ENCODE results near the gene PDE8B. TPM values are rescaled to one million over a fixed set of nuclear protein-coding genes. Genes with fewer than 3 reads are reported as not detected.

Gene PDE8B
- total RNA-seq, 6 donors from 2014 or later = 5.8 to 21.9 (median 9.7) TPM

DNA sequence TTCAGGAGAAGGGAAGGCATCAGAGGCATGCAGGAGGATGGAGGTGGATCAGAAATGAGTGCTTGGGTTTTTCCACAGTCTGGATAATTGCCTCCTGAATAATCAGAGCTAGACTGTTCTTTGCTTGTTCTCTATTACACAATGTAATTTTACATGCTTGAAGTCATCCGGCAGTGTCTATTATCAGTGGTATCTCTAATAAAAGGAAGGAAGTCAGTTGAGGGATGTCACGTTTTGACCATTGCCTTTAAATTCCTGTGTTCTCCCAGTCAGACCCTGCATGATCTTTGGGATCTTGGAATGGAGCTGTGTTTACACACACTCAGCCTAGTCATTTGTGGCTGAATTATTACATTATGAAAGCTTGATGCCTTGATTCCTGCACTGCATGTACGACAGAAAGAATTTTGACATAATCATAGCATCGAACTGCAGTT, 91.0 kb downstream of the PDE8B start:
- peak in 1 of 2 donors; percentile 33 for ATAC-seq (ENCODE audit: low FRiP score in 2 of 2)
- DNase-seq = no peak
- no peaks in the 10 kb centered on the region for H3K27me3 ChIP-seq
- H3K9me3 ChIP-seq = no peaks in the 10 kb centered on the region
- H3K4me3 ChIP-seq = no peak overlapping the region
- TF ChIP-seq EP300 (IDR thresholded peaks at IDR 0.05) = no peak
- no peaks in the 10 kb centered on the region for H3K36me3 ChIP-seq
- WGBS, 2 donors = 27 to 51% methylated on average over 4 of the region's 4 CpGs
- H3K4me1 ChIP-seq = peaks cover 0 to 14% (median 5%) of the 10 kb centered on the region in 4 donors
- H3K27ac ChIP-seq = peak overlapping the region in 1 of 4 donors; percentile 32

DNA sequence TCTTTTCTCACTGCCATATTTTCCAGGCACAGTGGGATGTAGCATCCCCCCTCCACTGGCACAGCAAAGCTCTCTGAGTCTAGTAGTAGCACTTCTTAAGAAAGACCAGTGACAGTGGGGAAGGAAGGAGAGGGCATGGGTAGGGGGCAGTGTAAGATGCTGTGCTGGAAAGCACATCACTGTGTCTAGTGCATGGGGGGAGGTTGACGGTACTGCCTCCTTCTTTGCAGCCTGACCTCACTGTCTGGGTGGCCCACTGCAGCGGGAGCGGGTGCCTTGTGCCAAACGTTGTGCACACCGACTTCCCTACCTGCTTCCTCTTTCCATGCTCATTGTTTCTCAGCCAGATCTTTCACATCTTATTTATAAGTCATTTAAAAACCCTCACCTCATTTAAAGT, 91.8 kb downstream of the PDE8B start:
- H3K4me3 ChIP-seq = no peak overlapping the region
- H3K27me3 ChIP-seq = no peaks in the 10 kb centered on the region
- ATAC-seq (ENCODE audit: low FRiP score in 2 of 2) = no peak
- H3K4me1 ChIP-seq = peaks cover 0 to 17% (median 5%) of the 10 kb centered on the region in 4 donors
- H3K27ac ChIP-seq = peak overlapping the region in 1 of 4 donors; percentile 32
- H3K9me3 ChIP-seq = no peaks in the 10 kb centered on the region
- H3K36me3 ChIP-seq = no peaks in the 10 kb centered on the region
- WGBS, 2 donors = 44 to 69% methylated on average over 5 of the region's 5 CpGs
- TF ChIP-seq POLR2A (IDR thresholded peaks at IDR 0.05) (no peak), POLR2AphosphoS5 (IDR thresholded peaks at IDR 0.05) (no peak)
- DNase-seq = peak in 1 of 2 donors; percentile 10

DNA sequence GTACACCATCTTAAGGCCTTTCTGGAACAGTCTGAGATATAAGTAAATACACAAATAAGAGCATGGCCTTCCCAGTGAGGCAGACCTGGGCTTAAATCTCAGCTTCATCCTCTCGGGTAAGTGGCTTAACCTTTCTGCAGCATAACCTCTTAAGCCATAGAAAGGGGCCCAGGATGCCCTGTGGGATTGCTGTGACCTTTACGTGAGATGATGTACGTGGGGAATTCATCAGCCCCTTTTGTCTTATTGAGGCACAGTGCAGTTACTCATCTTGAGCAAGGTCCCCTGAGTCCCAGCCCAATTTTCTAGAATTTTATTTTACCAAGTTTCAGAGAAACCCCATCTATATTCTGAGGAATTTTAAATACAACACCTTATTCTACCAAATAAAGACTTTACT, 92.2 kb downstream of the PDE8B start:
- 87 to 92% methylated on average over 3 of the region's 3 CpGs for WGBS, 2 donors
- H3K9me3 ChIP-seq = no peaks in the 10 kb centered on the region
- no peak overlapping the region for H3K4me3 ChIP-seq
- DNase-seq = no peak
- no peak for ATAC-seq (ENCODE audit: low FRiP score in 2 of 2)
- H3K36me3 ChIP-seq = no peaks in the 10 kb centered on the region
- peaks cover 0 to 17% (median 5%) of the 10 kb centered on the region in 4 donors for H3K4me1 ChIP-seq
- no peak overlapping the region for H3K27ac ChIP-seq
- H3K27me3 ChIP-seq = no peaks in the 10 kb centered on the region
- TF ChIP-seq, protein P1, sequence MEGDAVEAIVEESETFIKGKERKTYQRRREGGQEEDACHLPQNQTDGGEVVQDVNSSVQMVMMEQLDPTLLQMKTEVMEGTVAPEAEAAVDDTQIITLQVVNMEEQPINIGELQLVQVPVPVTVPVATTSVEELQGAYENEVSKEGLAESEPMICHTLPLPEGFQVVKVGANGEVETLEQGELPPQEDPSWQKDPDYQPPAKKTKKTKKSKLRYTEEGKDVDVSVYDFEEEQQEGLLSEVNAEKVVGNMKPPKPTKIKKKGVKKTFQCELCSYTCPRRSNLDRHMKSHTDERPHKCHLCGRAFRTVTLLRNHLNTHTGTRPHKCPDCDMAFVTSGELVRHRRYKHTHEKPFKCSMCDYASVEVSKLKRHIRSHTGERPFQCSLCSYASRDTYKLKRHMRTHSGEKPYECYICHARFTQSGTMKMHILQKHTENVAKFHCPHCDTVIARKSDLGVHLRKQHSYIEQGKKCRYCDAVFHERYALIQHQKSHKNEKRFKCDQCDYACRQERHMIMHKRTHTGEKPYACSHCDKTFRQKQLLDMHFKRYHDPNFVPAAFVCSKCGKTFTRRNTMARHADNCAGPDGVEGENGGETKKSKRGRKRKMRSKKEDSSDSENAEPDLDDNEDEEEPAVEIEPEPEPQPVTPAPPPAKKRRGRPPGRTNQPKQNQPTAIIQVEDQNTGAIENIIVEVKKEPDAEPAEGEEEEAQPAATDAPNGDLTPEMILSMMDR (IDR thresholded peaks at IDR 0.05) = no peak
- no peak for TF ChIP-seq EP300 (IDR thresholded peaks at IDR 0.05)

DNA sequence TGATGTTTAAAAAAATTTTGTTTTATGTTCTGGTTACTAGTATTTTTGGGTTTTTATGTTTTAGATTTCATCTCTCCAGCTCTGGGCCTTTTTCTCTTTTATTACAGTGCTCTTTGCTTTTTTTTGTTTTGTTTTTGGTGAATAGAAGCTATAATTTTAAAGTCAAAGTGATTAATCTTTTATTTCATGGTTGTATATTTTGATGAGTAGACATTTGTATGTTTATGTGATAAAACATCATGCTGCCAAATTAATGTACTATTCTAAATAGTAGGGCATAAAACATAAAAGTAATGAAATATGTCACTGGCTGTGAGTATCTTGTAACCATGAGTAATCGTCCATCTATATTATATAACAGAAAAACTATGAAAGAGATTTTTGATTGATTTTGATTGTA, 93.9 kb downstream of the PDE8B start:
- 85 to 98% methylated on average over 1 of the region's 1 CpG for WGBS, 2 donors
- Histone ChIP-seq H3K27ac (no peak overlapping the region), H3K27me3 (no peaks in the 10 kb centered on the region), H3K9me3 (no peaks in the 10 kb centered on the region), H3K4me1 (peaks cover 0 to 17% (median 5%) of the 10 kb centered on the region in 4 donors), H3K36me3 (no peaks in the 10 kb centered on the region), H3K4me3 (no peak overlapping the region)
- DNase-seq = no peak
- no peak for TF ChIP-seq EP300 (IDR thresholded peaks at IDR 0.05)
- TF ChIP-seq POLR2A (IDR thresholded peaks at IDR 0.05) = no peak
- TF ChIP-seq, protein P1 (IDR thresholded peaks at IDR 0.05) = no peak
- TF ChIP-seq POLR2AphosphoS5 (IDR thresholded peaks at IDR 0.05) = no peak
- ATAC-seq (ENCODE audit: low FRiP score in 2 of 2) = no peak

DNA sequence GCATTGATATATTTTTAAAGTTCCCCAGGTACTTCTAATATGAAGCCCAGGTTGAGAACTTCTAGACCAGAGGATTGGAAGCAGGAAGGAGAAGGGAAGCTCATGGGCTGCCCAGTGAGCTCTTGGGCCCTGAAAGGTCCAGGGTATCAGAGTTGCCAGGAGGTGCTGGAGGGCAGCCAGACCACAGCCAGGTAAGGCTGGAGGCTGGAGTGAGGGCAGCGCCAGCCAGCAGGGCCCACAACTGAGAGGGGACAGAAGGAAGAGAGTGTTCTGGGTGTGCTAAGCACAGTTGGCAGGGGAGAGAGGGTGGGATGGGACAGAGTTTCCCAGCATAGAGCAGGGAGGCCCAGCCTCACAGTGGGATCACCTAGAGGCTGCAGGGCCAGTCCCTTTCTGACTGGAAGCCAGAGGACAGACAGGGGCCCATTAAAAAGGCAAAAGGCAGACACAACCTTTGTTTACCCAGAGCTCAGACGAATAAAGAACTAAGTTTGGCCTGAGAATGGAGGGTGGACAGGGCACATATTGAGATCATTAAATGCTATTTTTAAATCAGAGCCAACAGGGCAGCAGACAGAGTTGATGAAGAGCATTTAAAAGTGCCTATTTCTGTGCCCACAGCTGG, 94.9 kb downstream of the PDE8B start:
- no peaks in the 10 kb centered on the region for H3K9me3 ChIP-seq
- 60 to 64% methylated on average over 2 of the region's 2 CpGs for WGBS, 2 donors
- no peaks in the 10 kb centered on the region for H3K27me3 ChIP-seq
- H3K27ac ChIP-seq = no peak overlapping the region
- TF ChIP-seq POLR2AphosphoS5 (IDR thresholded peaks at IDR 0.05) (no peak), EP300 (IDR thresholded peaks at IDR 0.05) (no peak), POLR2A (IDR thresholded peaks at IDR 0.05) (no peak)
- TF ChIP-seq, protein P1 (IDR thresholded peaks at IDR 0.05) = no peak
- DNase-seq = peak; percentile 37 to 47
- H3K4me1 ChIP-seq = peaks cover 0 to 17% (median 5%) of the 10 kb centered on the region in 4 donors
- H3K36me3 ChIP-seq = no peaks in the 10 kb centered on the region
- ATAC-seq (ENCODE audit: low FRiP score in 2 of 2) = peak in 1 of 2 donors; percentile 36
- H3K4me3 ChIP-seq = no peak overlapping the region

DNA sequence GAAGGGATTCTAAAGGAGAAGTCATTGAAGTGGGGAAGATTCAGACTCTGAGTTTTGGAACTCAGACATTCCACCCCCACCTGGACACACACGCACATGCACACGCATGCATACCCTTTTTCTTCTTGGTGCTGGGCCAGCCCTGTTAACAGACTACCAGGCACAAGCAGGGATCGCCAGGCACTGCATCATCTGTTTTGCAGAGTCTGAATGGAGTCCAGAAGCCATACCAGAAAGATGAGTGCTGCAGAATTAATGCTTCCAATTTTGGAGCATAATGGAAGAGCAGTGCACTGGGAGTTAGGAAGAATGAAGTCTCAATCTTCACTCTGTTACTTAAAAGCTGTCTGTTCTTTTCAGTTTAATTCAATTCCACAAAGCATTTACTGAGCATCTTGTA, 95.5 kb downstream of the PDE8B start:
- WGBS, 2 donors = 74 to 86% methylated on average over 3 of the region's 3 CpGs
- no peaks in the 10 kb centered on the region for H3K27me3 ChIP-seq
- ATAC-seq (ENCODE audit: low FRiP score in 2 of 2) (peak in 1 of 2 donors; percentile 62), DNase-seq (no peak)
- H3K36me3 ChIP-seq = no peaks in the 10 kb centered on the region
- H3K27ac ChIP-seq = no peak overlapping the region
- H3K4me3 ChIP-seq = no peak overlapping the region
- no peaks in the 10 kb centered on the region for H3K9me3 ChIP-seq
- peaks cover 0 to 17% (median 5%) of the 10 kb centered on the region in 4 donors for H3K4me1 ChIP-seq
- TF ChIP-seq EP300 (IDR thresholded peaks at IDR 0.05) (no peak), POLR2A (IDR thresholded peaks at IDR 0.05) (no peak), POLR2AphosphoS5 (IDR thresholded peaks at IDR 0.05) (no peak)
- TF ChIP-seq, protein P1 (IDR thresholded peaks at IDR 0.05) = no peak
